ENCODE data around the gene MAP3K6.

Gene MAP3K6

DNA sequence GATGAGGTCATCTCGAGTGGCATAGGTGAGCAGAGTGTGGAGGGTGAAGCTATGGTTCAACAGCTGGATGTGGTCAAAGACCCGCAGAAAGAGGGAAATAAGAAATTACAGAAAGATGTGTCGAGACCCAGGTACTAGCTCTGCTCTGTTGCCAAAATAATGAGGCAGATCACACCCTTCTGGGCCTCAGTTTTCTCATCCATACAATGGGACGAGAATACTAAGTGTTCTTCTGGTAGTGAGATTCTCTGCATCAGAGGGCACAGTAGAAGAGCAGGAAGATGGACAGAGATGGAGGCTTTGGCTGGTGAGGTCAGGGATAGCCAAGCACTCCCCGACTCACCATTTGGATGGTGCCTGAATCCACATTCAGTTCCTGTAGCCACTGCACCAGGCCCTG, 11.1 kb downstream of the MAP3K6 start:
- peaks cover 44 to 80% (median 64%) of the 10 kb centered on the region in 3 donors for H3K36me3 ChIP-seq
- H3K27me3 ChIP-seq: no peaks in the 10 kb centered on the region
- intact Hi-C loops (cut with DNase I; ENCODE audit: low total_unique reads): loop anchor here (5.0 to 10.0 kb wide), 2 partner anchors 37 to 51 kb away; partner anchors contain the start of gene GPR3
- TF ChIP-seq, protein P1, sequence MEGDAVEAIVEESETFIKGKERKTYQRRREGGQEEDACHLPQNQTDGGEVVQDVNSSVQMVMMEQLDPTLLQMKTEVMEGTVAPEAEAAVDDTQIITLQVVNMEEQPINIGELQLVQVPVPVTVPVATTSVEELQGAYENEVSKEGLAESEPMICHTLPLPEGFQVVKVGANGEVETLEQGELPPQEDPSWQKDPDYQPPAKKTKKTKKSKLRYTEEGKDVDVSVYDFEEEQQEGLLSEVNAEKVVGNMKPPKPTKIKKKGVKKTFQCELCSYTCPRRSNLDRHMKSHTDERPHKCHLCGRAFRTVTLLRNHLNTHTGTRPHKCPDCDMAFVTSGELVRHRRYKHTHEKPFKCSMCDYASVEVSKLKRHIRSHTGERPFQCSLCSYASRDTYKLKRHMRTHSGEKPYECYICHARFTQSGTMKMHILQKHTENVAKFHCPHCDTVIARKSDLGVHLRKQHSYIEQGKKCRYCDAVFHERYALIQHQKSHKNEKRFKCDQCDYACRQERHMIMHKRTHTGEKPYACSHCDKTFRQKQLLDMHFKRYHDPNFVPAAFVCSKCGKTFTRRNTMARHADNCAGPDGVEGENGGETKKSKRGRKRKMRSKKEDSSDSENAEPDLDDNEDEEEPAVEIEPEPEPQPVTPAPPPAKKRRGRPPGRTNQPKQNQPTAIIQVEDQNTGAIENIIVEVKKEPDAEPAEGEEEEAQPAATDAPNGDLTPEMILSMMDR (IDR thresholded peaks at IDR 0.05): no peak
- DNase-seq: no peak
- H3K27ac ChIP-seq: no peak overlapping the region
- H3K4me3 ChIP-seq: no peak overlapping the region
- H3K4me1 ChIP-seq: peaks cover 0 to 17% (median 12%) of the 10 kb centered on the region in 4 donors
- H3K9me3 ChIP-seq: no peaks in the 10 kb centered on the region

DNA sequence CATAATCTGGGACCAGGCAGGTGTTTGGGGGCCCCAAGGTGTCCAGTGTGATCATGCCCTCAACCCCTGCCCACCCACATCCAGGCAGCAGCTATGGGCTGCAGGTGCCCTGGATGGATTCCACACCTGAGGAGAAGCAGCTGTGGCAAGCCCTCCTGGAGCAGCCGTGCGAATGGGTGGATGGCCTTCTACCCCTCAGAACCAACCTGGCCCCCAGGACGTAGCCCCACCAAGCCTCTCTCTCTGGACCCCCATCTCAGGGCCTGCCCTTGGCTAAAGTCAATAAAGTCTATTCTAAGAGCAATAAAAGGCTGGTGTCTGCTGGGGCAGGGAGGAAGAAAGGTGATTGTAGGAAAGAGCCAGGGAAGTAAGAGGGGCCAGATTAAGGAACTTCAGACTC, 13.1 kb downstream of the MAP3K6 start:
- Histone ChIP-seq H3K27ac (no peak overlapping the region), H3K9me3 (no peaks in the 10 kb centered on the region), H3K27me3 (peaks cover 0 to 17% of the 10 kb centered on the region in 2 donors), H3K4me1 (peaks cover 0 to 35% (median 29%) of the 10 kb centered on the region in 4 donors), H3K4me3 (no peak overlapping the region), H3K36me3 (peaks cover 29 to 60% (median 49%) of the 10 kb centered on the region in 3 donors)
- intact Hi-C loops (cut with DNase I; ENCODE audit: low total_unique reads): loop anchor here (10.0 kb wide), 1 partner anchor 49 kb away; no protein-coding TSS in a partner anchor
- TF ChIP-seq, protein P1 (IDR thresholded peaks at IDR 0.05): no peak
- DNase-seq: no peak

DNA sequence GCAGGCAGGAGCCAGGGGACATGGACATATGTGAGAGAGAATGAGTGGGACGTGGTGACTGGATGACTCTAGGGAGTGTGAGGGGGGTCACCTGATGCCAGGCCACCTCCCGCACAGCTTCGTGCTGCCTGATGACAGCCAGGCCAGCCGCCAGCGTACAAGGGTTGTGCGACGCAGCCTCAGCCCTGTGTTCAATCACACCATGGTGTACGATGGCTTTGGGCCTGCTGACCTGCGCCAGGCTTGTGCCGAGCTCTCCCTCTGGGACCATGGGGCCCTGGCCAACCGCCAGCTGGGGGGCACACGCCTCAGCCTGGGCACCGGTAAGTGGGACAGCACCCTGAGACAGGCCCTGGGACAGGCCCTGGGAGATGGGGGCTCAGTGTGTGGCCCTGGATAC, 13.6 kb downstream of the MAP3K6 start:
- Histone ChIP-seq H3K4me1 (peaks cover 0 to 35% (median 29%) of the 10 kb centered on the region in 4 donors), H3K27me3 (peaks cover 0 to 22% of the 10 kb centered on the region in 2 donors), H3K9me3 (no peaks in the 10 kb centered on the region), H3K36me3 (peaks cover 24 to 55% (median 45%) of the 10 kb centered on the region in 3 donors), H3K4me3 (no peak overlapping the region), H3K27ac (no peak overlapping the region)
- intact Hi-C loops (cut with DNase I; ENCODE audit: low total_unique reads): loop anchor here (10.0 kb wide), 1 partner anchor 48 kb away; no protein-coding TSS in a partner anchor
- no peak for DNase-seq
- TF ChIP-seq, protein P1 (IDR thresholded peaks at IDR 0.05): no peak

DNA sequence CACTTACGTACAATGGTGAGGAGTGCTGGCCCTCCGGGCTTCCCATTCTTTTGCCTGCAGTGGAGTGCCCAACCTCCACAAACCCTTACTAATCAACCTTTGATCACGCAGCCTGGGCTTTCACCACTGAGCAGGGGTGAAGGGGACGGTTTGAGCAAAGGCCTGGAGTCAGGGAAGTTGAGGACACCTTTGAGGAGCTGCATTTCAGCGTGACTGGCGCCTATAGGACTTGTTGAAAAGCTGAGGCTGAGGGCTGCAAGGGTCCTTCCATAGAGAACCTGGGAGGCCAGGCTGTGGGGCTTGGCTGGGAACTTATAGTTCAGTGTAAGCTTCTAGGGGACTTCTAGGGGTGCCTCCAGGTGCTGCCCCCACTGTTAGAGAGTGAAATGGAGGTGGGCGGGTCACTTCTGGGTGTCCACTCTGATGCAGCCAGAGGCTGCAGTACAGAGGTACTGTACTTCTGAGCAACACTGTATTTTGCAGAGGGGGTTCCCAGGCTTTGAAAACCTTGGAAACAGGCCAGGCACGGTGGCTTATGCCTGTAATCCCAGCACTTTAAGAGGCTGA, 15.1 kb downstream of the MAP3K6 start:
- no peak for DNase-seq
- TF ChIP-seq, protein P1 (IDR thresholded peaks at IDR 0.05): no peak
- intact Hi-C loops (cut with DNase I; ENCODE audit: low total_unique reads): loop anchor here (10.0 kb wide), 1 partner anchor 47 kb away; no protein-coding TSS in a partner anchor
- Histone ChIP-seq H3K36me3 (peaks cover 16 to 39% (median 30%) of the 10 kb centered on the region in 3 donors), H3K9me3 (no peaks in the 10 kb centered on the region), H3K27me3 (peaks cover 0 to 31% of the 10 kb centered on the region in 2 donors), H3K4me1 (peaks cover 0 to 29% (median 26%) of the 10 kb centered on the region in 4 donors), H3K4me3 (peak overlapping the region in 1 of 2 donors; percentile 38), H3K27ac (peak overlapping the region in 1 of 2 donors; percentile 37)

DNA sequence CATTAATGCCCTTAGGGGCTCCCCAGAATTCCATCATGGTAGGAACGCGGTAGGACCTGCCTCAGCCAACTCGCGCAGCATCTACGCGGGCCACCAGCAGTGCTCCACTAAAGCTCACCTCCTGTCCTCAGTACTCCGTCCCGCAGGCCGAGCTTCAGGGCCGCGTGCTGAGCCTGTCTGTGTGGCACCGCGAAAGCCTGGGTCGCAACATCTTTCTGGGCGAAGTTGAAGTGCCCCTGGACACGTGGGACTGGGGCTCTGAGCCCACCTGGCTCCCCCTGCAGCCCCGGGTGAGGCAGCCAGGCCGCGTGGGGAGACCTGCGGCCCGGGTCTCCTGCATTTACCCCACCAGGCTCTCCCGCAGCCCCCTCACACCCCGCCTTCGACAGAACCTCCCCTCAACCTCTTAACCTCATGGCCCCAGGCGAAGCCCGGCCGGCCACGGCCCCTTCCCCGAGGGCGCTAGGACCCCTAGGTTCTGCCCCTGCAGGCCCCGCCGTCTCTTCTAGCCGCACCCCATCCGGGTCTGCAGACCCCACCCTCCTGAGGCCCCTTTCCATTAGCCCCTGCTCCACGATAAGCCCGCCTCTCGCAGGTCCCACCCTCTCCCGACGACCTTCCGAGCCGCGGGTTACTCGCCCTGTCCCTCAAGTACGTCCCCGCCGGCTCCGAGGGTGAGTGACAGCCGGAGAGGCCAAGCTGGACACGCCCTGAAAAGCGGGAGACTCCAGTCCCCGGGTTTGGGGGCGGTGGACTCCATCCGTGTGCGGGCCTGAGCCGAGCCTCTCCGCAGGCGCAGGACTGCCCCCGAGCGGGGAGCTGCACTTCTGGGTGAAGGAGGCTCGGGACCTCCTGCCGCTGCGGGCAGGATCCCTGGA, 15.9 kb downstream of the MAP3K6 start:
- peak overlapping the region in 1 of 2 donors; percentile 37 for H3K27ac ChIP-seq

More for the DNA sequence above, 15.9 kb downstream of the MAP3K6 start:
- no peak for DNase-seq
- TF ChIP-seq, protein P1 (IDR thresholded peaks at IDR 0.05): no peak
- intact Hi-C loops (cut with DNase I; ENCODE audit: low total_unique reads): loop anchor here (10.0 kb wide), 1 partner anchor 46 kb away; no protein-coding TSS in a partner anchor
- H3K4me1 ChIP-seq: peaks cover 0 to 29% (median 26%) of the 10 kb centered on the region in 4 donors
- H3K9me3 ChIP-seq: no peaks in the 10 kb centered on the region
- peaks cover 0 to 31% of the 10 kb centered on the region in 2 donors for H3K27me3 ChIP-seq
- peak overlapping the region; percentile 39 to 50 for H3K4me3 ChIP-seq
- H3K36me3 ChIP-seq: peaks cover 10 to 32% (median 23%) of the 10 kb centered on the region in 3 donors
